Neural cell (in vitro differentiated cells): ENCODE data around the gene FAM216B. TPM values are rescaled to one million over a fixed set of nuclear protein-coding genes. Genes with fewer than 3 reads are reported as not detected.
"Not testable (repeated sequence)": the region's sequence is repeated elsewhere in the genome, so short reads cannot be mapped to it uniquely, and the experiment has no call there.

Experiments
- H2AFZ ChIP-seq: fragments of 200-600, 300-800 bp; sonication (generic), shearing (Covaris generic); 2 replicates; pipeline ENCODE4 v1.6.0; 2014; ENCODE audit warnings: low read depth, mild to moderate bottlenecking, antibody characterized with exemption, low read length, moderate library complexity
- H3F3A ChIP-seq: fragments of 200-600 bp; shearing (Covaris generic); 2 replicates; pipeline ENCODE4 v1.6.1; 2016; ENCODE audit warnings: mild to moderate bottlenecking, moderate library complexity, mixed read lengths, antibody characterized with exemption, low read length; ENCODE audit not compliant: insufficient read depth, poor library complexity, severe bottlenecking
- H3K27ac ChIP-seq: fragments of 200-600, 300-800 bp; sonication (generic), shearing (Covaris generic); 2 replicates; pipeline ENCODE4 v1.5.1; 2014; ENCODE audit warnings: mild to moderate bottlenecking, low read length, moderate library complexity
- H3K27me3 ChIP-seq: fragments of 300-800, 200-600 bp; sonication (generic), shearing (Covaris generic); 2 replicates; pipeline ENCODE4 v1.6.0; 2014; ENCODE audit warnings: mild to moderate bottlenecking, low read depth, low read length, moderate library complexity; ENCODE audit not compliant: insufficient read depth
- H3K36me3 ChIP-seq: fragments of 300-800, 200-600 bp; sonication (generic), shearing (Covaris generic); 2 replicates; pipeline ENCODE4 v1.5.1; 2014; ENCODE audit warnings: mild to moderate bottlenecking, antibody characterized with exemption, low read length, moderate library complexity; ENCODE audit not compliant: insufficient read depth
- H3K4me2 ChIP-seq: fragments of 300-800, 200-600 bp; sonication (generic), shearing (Covaris generic); 2 replicates; pipeline ENCODE4 v1.6.0; 2014; ENCODE audit warnings: mild to moderate bottlenecking, low read length
- H3K4me3 ChIP-seq: fragments of 300-800, 200-600 bp; sonication (generic), shearing (Covaris generic); 2 replicates; pipeline ENCODE4 v1.5.1; 2014; ENCODE audit warnings: mild to moderate bottlenecking, low read length, moderate library complexity
- H3K79me2 ChIP-seq: fragments of 200-600 bp; shearing (Covaris generic); replicated peaks from 2 replicates; pipeline ENCODE4 v1.6.0; 2014; ENCODE audit warnings: mild to moderate bottlenecking, low read length, moderate library complexity; ENCODE audit not compliant: insufficient read depth
- H3K9ac ChIP-seq: fragments of 300-800, 200-600 bp; sonication (generic), shearing (Covaris generic); 2 replicates; pipeline ENCODE4 v1.6.1; 2016; ENCODE audit warnings: mild to moderate bottlenecking, low read length, mixed read lengths
- H3K9me2 ChIP-seq: fragments of 200-600 bp; shearing (Covaris generic); 2 replicates; pipeline ENCODE4 v1.6.1; 2016; ENCODE audit warnings: mild to moderate bottlenecking, low read length, mixed read lengths; ENCODE audit not compliant: insufficient read depth
- H3K9me3 ChIP-seq: fragments of 200-600, 300-800 bp; sonication (generic), shearing (Covaris generic); 2 replicates; pipeline ENCODE4 v1.6.1; 2016; ENCODE audit warnings: mild to moderate bottlenecking, mixed run types, low read length, moderate library complexity, mixed read lengths
- H4K20me1 ChIP-seq: fragments of 200-600 bp; shearing (Covaris generic); 2 replicates; pipeline ENCODE4 v1.6.1; 2016; ENCODE audit warnings: mild to moderate bottlenecking, mixed run types; ENCODE audit not compliant: insufficient read depth
- EP300 ChIP-seq: fragments of 450-650 bp; conservative IDR thresholded peaks from 2 replicates; pipeline ENCODE4 v1.6.1; 2014; ENCODE audit warnings: antibody characterized with exemption, mild to moderate bottlenecking, moderate library complexity; ENCODE audit not compliant: poor library complexity, severe bottlenecking
- EZH2 ChIP-seq: fragments of 200-600, 300-800 bp; shearing (Covaris generic), sonication (generic); IDR thresholded peaks from 2 replicates; pipeline ENCODE4 v1.6.1; 2014; ENCODE audit warnings: antibody characterized with exemption, low read length, borderline replicate concordance, mild to moderate bottlenecking; ENCODE audit not compliant: insufficient read depth, poor library complexity, severe bottlenecking
- MXI1 ChIP-seq: fragments of 450-650 bp; conservative IDR thresholded peaks from 2 replicates; pipeline ENCODE4 v1.6.1; 2014; ENCODE audit warnings: antibody characterized with exemption, mild to moderate bottlenecking; ENCODE audit not compliant: poor library complexity, severe bottlenecking
- POLR2AphosphoS5 ChIP-seq: IDR thresholded peaks from 2 replicates; pipeline ENCODE4 v1.6.1; 2012
- RAD21 ChIP-seq: fragments of 450-650 bp; conservative IDR thresholded peaks from 2 replicates; pipeline ENCODE4 v1.6.1; 2014; ENCODE audit warnings: antibody characterized with exemption, mild to moderate bottlenecking, moderate library complexity
- REST ChIP-seq: IDR thresholded peaks from 2 replicates; pipeline ENCODE4 v1.6.1; 2012; ENCODE audit warnings: borderline replicate concordance
- SMC3 ChIP-seq: fragments of 450-650 bp; conservative IDR thresholded peaks from 2 replicates; pipeline ENCODE4 v1.6.1; 2014; ENCODE audit warnings: antibody characterized with exemption, mild to moderate bottlenecking, moderate library complexity; ENCODE audit not compliant: poor library complexity
- TAF1 ChIP-seq: IDR thresholded peaks from 2 replicates; pipeline ENCODE4 v1.6.1; 2012; ENCODE audit warnings: low read depth
- polyA plus RNA-seq: library from polyadenylated mRNA; depleted of rRNA; stranded (reverse); fragments of >200 nt; gene quantifications from 2 replicates; pipeline ENCODE4 v1.2.3, GENCODE V29; 2014
- TF ChIP-seq, protein P1 (sequence below): fragments of 450-650 bp; IDR thresholded peaks from 2 replicates; pipeline ENCODE4 v1.5.1; 2014; ENCODE audit warnings: antibody characterized with exemption, mild to moderate bottlenecking, moderate library complexity; ENCODE audit not compliant: poor library complexity, severe bottlenecking

FAM216B gene
- polyA plus RNA-seq, 1 donor from 2014 or later = not detected

GRCh38 chr13:42769650-42770049 is 11.7 kb upstream of the FAM216B start:
- Histone ChIP-seq H3K4me2 (no peak overlapping the region), H2AFZ (no peak overlapping the region), H3K79me2 (no peaks in the 10 kb centered on the region), H4K20me1 (no peaks in the 10 kb centered on the region), H3K9me3 (no peaks in the 10 kb centered on the region), H3K9me2 (no peaks in the 10 kb centered on the region), H3K36me3 (no peaks in the 10 kb centered on the region), H3K27me3 (no peaks in the 10 kb centered on the region), H3K27ac (no peak overlapping the region), H3K9ac (no peak overlapping the region), H3F3A (no peaks in the 10 kb centered on the region), H3K4me3 (no peak overlapping the region)
- no peak for TF ChIP-seq POLR2AphosphoS5
- TF ChIP-seq EZH2 = no peak

- not testable (repeated sequence) for H3K4me3 ChIP-seq, H3K27me3 ChIP-seq, H2AFZ ChIP-seq, H3K4me2 ChIP-seq, H3F3A ChIP-seq, H3K36me3 ChIP-seq, H3K9ac ChIP-seq, H3K79me2 ChIP-seq, H3K9me2 ChIP-seq, H3K27ac ChIP-seq, H4K20me1 ChIP-seq, H3K9me3 ChIP-seq
Measured at GRCh38 chr13:42776558-42776957, 4.8 kb upstream of the FAM216B start.

- H2AFZ ChIP-seq = no peak overlapping the region
- TF ChIP-seq EP300 (no peak), TAF1 (no peak), EZH2 (no peak), SMC3 (no peak), MXI1 (no peak), POLR2AphosphoS5 (no peak), RAD21 (no peak), REST (no peak)
- TF ChIP-seq, protein P1, sequence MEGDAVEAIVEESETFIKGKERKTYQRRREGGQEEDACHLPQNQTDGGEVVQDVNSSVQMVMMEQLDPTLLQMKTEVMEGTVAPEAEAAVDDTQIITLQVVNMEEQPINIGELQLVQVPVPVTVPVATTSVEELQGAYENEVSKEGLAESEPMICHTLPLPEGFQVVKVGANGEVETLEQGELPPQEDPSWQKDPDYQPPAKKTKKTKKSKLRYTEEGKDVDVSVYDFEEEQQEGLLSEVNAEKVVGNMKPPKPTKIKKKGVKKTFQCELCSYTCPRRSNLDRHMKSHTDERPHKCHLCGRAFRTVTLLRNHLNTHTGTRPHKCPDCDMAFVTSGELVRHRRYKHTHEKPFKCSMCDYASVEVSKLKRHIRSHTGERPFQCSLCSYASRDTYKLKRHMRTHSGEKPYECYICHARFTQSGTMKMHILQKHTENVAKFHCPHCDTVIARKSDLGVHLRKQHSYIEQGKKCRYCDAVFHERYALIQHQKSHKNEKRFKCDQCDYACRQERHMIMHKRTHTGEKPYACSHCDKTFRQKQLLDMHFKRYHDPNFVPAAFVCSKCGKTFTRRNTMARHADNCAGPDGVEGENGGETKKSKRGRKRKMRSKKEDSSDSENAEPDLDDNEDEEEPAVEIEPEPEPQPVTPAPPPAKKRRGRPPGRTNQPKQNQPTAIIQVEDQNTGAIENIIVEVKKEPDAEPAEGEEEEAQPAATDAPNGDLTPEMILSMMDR = no peak
- H3K9me2 ChIP-seq = no peaks in the 10 kb centered on the region
- H3K27ac ChIP-seq = no peak overlapping the region
- no peaks in the 10 kb centered on the region for H3F3A ChIP-seq
- no peak overlapping the region for H3K9ac ChIP-seq
- no peaks in the 10 kb centered on the region for H4K20me1 ChIP-seq
- no peaks in the 10 kb centered on the region for H3K9me3 ChIP-seq
- H3K4me2 ChIP-seq = no peak overlapping the region
- no peaks in the 10 kb centered on the region for H3K36me3 ChIP-seq
- H3K27me3 ChIP-seq = no peaks in the 10 kb centered on the region
- H3K4me3 ChIP-seq = no peak overlapping the region
- no peaks in the 10 kb centered on the region for H3K79me2 ChIP-seq
Measured at GRCh38 chr13:42777467-42777866, 3.9 kb upstream of the FAM216B start.
